ENCODE measurements around the gene NINJ1. TPM values are rescaled to one million over a fixed set of nuclear protein-coding genes. Genes with fewer than 3 reads are reported as not detected.

The NINJ1 gene, protein sequence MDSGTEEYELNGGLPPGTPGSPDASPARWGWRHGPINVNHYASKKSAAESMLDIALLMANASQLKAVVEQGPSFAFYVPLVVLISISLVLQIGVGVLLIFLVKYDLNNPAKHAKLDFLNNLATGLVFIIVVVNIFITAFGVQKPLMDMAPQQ
- total RNA-seq = 100 to 1,000 TPM in 2 of 4 donors, 10 to 100 TPM in 2; 82.9 to 168 (median 121) TPM

DNA sequence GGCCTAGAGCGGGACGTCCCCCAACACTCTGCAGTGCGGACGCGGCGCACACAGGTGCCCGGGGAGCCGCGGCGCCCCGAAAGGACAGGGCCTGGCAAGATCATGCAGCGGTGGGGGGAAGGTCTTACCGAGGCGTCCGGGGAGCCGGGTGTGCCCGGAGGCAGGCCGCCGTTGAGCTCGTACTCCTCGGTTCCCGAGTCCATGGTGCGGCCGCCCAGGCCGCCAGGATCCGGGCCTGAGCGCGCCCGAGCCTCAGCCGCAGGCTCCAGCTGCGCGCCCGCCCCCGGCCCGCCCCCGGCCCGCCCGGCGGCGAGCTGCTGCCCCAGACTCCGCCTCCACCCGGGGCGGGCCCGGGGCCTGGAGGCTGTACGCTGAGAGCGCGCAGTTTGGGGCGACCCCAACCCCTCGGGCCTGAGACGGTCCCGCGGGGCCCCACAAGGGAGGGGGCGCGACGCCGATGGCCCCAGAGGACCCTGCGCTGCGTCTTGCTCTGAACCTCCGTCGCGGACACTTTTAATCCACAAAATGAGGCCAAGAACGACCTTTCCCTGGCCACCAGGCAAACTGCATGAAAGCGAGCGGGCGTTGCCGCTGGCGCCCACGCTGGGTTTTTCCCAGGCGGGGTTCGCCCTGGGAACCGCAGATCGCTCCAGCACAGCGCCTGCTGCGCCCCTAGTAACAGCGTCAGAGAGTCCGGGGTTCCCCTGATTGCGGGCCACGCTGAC is at the start of gene NINJ1:
Gene NINJ1, minus strand, starts transcription at position 237 of the 725 bp plus-strand sequence. Its CDS starts 34 bp downstream, at position 203.
- intact Hi-C loops (cut with DNase I) = loop anchor here (10.0 kb wide), 1 partner anchor 321 kb away; the partner anchor contains the start of genes FAM120A and FAM120AOS

DNA sequence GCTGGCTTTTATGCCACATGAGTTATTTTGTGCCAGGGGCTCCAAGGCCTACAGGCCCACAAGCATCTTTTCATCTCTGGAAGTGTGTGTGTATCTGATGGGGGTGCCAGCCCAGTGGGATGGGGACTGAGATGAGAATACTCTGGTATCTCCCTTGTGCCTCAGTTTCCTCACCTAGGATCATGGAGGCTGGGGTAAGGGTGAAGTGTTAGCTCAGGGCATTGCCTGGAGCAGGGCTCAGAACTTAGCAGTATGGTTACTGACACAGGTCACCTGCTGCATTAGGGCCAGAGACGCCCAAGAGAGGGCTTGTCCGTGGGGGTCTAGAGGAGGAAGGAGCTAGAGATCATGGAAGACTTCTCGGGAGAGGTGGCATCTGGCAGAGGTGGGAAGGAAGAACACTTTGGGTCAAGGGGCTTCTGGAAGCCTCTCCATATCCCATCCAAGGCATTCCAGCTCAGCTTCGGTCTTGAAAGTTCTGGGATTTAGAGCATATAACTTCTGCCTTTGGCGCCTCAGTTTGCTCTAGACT is 49.1 kb upstream of the NINJ1 start:
- H3K36me3 ChIP-seq = no peaks in the 10 kb centered on the region
- intact Hi-C loops (cut with DNase I) = no loop called here
- no peak for TF ChIP-seq POLR2A (IDR thresholded peaks at IDR 0.05)
- TF ChIP-seq, protein P1, sequence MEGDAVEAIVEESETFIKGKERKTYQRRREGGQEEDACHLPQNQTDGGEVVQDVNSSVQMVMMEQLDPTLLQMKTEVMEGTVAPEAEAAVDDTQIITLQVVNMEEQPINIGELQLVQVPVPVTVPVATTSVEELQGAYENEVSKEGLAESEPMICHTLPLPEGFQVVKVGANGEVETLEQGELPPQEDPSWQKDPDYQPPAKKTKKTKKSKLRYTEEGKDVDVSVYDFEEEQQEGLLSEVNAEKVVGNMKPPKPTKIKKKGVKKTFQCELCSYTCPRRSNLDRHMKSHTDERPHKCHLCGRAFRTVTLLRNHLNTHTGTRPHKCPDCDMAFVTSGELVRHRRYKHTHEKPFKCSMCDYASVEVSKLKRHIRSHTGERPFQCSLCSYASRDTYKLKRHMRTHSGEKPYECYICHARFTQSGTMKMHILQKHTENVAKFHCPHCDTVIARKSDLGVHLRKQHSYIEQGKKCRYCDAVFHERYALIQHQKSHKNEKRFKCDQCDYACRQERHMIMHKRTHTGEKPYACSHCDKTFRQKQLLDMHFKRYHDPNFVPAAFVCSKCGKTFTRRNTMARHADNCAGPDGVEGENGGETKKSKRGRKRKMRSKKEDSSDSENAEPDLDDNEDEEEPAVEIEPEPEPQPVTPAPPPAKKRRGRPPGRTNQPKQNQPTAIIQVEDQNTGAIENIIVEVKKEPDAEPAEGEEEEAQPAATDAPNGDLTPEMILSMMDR (IDR thresholded peaks at IDR 0.05) = no peak
- no peak overlapping the region for H3K27ac ChIP-seq
- no peak for DNase-seq
- no peaks in the 10 kb centered on the region for H3K9me3 ChIP-seq
- H3K27me3 ChIP-seq = no peaks in the 10 kb centered on the region
- H3K4me1 ChIP-seq = peaks cover 10% of the 10 kb centered on the region in 2 donors
- 80 to 87% methylated on average over 5 of the region's 5 CpGs for WGBS, 2 donors
- H3K4me3 ChIP-seq (replicated peaks in 1 of 3) = no peak overlapping the region

More for the DNA sequence above, at the start of gene NINJ1:
- Histone ChIP-seq H3K9me3 (no peaks in the 10 kb centered on the region), H3K27ac (peak within 1 kb of the TSS; percentile 93 to 98 (median 96)), H3K4me3 (replicated peaks in 1 of 3) (peak within 1 kb of the TSS; percentile 50 to 97 (median 88)), H3K36me3 (no peaks in the 10 kb centered on the region), H3K4me1 (peaks cover 57 to 62% of the 10 kb centered on the region in 2 donors), H3K27me3 (no peaks in the 10 kb centered on the region)
- TF ChIP-seq POLR2A (IDR thresholded peaks at IDR 0.05) = peak; percentile 85 to 97
- TF ChIP-seq, protein P1 (IDR thresholded peaks at IDR 0.05) = peak in 1 of 6 experiments; percentile 28
- WGBS, 2 donors = 1% methylated on average over 20 of the region's 78 CpGs; no CpG with 5 or more reads in 1 of the 2 donors
- peak; percentile 73 to 76 for DNase-seq

DNA sequence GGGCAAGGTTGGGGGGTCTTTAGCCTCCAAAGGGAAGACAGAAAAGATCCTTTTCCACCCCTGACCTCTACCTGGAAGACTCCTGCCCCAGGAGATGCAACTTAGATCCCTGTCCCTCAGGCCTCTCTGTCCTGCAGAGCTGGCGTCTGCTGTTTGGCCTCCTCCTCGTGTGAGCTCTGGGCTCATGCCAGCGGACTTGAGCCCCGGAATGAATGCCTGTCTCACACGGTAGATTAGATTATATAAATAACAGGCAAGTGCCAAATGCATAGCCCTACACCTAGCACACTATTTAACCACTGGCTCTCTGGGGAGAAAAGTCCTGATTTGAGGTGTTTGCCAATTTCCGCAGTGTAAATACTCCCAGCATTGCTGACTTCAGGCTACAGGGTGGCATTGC is 48.5 kb upstream of the NINJ1 start:
- Histone ChIP-seq H3K4me3 (replicated peaks in 1 of 3) (no peak overlapping the region), H3K9me3 (no peaks in the 10 kb centered on the region), H3K27ac (no peak overlapping the region), H3K27me3 (no peaks in the 10 kb centered on the region), H3K4me1 (peaks cover 10% of the 10 kb centered on the region in 2 donors), H3K36me3 (no peaks in the 10 kb centered on the region)
- 68 to 76% methylated on average over 6 of the region's 6 CpGs for WGBS, 2 donors
- TF ChIP-seq, protein P1 (IDR thresholded peaks at IDR 0.05) = no peak
- TF ChIP-seq POLR2A (IDR thresholded peaks at IDR 0.05) = no peak
- DNase-seq = no peak
- intact Hi-C loops (cut with DNase I) = no loop called here

DNA sequence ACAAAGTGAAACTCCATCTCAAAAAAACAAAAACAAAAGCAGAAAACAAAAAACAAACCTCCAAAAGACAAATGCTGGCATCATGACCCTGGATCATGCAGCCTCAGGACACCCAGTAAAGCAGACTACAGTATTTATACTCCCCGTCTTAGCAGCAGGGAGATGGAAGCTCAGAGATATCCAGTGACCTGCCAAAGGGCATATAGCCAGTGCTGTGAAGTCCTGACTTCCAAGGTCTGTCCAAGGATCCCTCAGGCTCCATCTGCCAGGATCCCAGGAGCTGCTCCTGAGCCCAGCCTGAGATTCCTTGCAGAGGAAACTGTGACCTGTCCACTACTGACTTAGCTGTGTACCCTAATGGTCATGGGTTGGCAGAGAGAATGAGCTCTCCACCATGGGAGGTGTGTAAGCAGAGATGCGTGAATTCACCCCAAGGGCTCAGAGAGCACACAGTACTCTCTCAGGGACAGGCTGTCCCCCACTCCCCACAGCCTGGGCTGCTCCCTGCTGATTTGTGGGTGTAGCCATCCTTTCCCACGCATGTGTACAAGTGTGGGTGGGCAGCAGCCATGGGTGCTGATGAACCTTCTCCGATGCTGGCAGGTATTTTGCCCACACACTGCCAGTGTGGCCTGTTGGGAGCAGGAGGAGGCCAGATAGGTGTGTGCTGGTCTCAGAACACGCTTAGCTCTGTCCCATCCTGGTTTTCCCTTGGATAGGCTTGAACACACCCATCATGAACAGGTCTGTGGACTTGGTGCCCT is 47.8 kb upstream of the NINJ1 start:
- WGBS, 2 donors = 89 to 95% methylated on average over 2 to 5 of the region's 5 CpGs
- H3K27ac ChIP-seq = no peak overlapping the region
- TF ChIP-seq, protein P1 (IDR thresholded peaks at IDR 0.05) = no peak

More for the DNA sequence above, 47.8 kb upstream of the NINJ1 start:
- H3K36me3 ChIP-seq = no peaks in the 10 kb centered on the region
- peaks cover 10% of the 10 kb centered on the region in 2 donors for H3K4me1 ChIP-seq
- no peaks in the 10 kb centered on the region for H3K27me3 ChIP-seq
- no peak for DNase-seq
- H3K4me3 ChIP-seq (replicated peaks in 1 of 3) = no peak overlapping the region
- H3K9me3 ChIP-seq = no peaks in the 10 kb centered on the region
- intact Hi-C loops (cut with DNase I) = no loop called here
